ENCODE results near the gene PTGES3. TPM values are rescaled to one million over a fixed set of nuclear protein-coding genes. Genes with fewer than 3 reads are reported as not detected.
"Not testable (repeated sequence)": the region's sequence is repeated elsewhere in the genome, so short reads cannot be mapped to it uniquely, and the experiment has no call there.

The PTGES3 gene
- total RNA-seq, 1 experiment from 2014 or later = 184 TPM

- DNase-seq (ENCODE audit: low read depth) = no peak
Measured at GRCh38 chr12:56657416-56658379, 30.4 kb downstream of the PTGES3 start.

DNA sequence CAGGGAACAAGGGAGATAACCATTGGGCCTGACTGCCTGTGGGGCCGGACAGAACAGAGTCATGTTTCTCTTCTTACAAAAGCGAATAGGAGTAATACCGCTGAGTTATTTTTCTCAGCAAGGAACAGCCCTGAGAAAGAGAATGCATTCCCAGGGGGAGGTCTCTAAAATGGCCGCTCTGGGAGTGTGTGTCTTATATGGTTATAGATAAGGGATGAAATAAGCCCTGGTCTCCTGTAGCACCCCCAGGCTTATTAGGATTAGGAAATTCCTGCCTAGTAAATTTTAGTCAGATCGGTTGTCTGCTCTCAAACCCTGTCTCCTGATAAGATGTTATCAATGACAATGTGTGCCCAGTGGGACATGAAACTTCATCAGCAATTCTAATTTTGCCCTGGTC lies 34.3 kb downstream of the PTGES3 start:
- not testable (repeated sequence) for DNase-seq (ENCODE audit: low read depth)

GRCh38 chr12:56648023-56648422 lies 40.1 kb downstream of the PTGES3 start:
- not testable (repeated sequence) for DNase-seq (ENCODE audit: low read depth)

GRCh38 chr12:56645717-56646446 lies 42.2 kb downstream of the PTGES3 start, which contains the start of gene ATP5F1B:
Gene ATP5F1B, minus strand, starts transcription at chr12:56645984. Its CDS starts 21 bp downstream, at chr12:56645963.
- DNase-seq (ENCODE audit: low read depth) = peak; percentile 100

DNA sequence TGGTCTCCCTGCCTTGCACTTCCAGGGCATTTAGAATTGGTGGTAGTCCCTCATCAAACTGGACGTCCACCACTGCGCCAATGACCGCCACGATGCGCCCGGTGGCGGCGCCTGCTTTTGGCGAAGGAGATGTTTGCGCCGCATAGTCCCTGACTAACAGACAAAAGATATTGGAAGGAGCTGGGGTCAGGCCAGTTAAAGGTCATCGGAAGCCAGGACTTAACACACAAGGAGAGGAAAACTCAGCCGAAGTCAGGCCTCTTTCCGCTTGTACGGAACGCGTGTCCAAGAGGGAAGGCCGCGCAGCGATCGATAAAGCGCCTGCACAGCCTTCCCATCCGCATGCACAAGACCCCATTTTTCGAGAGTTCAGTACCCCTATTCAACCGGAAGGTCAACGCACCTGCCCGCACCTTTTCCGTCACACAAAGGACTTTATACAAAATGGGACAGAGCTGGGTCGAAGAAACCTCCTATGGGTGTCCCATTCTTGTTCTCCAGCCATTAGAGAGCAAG lies 42.8 kb downstream of the PTGES3 start:
- no peak for DNase-seq (ENCODE audit: low read depth)

GRCh38 chr12:56644654-56645053 lies 43.4 kb downstream of the PTGES3 start:
- DNase-seq (ENCODE audit: low read depth) = no peak

DNA sequence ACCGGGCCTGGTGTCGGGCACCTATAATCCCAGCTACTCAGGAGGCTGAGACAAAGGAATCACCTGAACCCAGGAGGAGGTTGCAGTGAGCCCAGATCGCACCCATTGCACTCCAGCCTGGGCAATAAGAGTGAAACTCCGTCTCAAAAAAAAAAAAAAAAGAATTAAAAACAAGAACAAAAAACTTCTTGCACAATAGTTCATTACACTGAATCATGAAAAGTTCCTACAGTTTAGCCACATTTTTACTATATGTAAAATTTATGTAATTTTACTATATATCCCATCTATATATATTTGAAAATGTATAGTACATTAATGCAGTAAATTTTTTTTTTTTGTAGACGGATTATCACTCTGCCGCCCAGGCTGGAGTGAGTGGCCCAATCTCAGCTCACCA lies 46.9 kb downstream of the PTGES3 start:
- no peak for DNase-seq (ENCODE audit: low read depth)

DNA sequence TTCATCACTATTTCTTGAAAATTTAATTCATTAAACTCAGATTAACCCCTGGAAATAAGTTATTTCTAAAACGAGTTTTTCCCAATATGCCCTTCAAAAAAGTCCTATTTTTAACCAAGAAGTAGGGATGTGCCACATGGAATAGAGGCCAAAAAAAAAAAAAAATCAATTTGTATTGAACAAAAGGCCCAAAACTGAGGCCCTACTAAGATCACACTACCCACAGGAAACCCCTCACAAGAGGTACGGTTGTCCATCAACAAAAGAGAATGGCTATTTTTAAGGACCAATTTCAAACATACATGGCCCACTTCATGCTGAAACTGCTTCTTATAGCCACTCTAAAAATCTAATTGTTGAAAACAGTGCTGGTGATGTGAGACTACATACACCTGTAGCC lies 50.5 kb downstream of the PTGES3 start:
- no peak for DNase-seq (ENCODE audit: low read depth)

- peak; percentile 99 for DNase-seq (ENCODE audit: low read depth)
Measured at GRCh38 chr12:56636675-56637540, 51.2 kb downstream of the PTGES3 start.

DNA sequence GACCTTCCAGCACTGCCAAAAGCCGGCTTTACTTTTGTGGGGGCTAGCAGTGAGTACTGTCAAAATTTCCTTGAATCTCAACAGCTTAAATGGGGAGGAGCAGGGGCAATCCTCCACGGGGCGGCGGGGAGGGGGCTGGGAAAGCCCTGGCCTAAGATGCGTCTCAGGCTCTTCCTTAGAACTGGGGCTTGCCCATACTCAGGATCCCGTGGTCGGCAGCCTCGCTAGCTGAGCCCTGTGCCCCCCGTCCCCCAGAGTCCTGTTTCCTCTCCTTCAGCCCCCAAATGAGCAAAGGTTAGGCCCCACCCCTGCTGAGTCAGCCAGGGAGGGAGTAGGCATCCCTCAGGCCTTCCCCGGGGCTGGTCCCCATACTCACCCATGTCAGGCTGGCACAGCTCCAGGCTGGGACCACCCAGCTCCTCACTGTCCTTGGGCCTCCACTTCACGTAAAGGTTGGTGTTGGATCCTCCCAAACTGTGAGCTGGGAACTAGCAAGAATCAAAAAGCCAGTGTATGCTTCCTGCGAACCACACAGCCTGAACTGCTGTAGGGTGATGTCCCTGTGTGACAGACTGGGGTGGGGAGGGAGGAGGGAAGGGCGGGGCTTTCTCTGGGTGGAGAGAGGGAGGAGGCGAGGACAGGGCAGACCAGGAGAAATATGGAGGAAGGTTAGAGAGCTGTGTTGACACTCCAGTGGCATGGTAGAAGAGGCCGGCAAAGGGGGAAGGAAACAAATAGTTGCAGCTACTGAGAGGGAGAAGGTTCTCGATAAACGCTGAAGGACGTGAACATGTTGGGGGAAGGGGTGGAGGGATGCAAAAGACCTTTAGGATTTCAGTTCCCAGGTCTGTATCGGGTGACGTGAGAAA lies 52.0 kb downstream of the PTGES3 start:
- peak; percentile 85 for DNase-seq (ENCODE audit: low read depth)

GRCh38 chr12:56634837-56635791 lies 53.0 kb downstream of the PTGES3 start:
- DNase-seq (ENCODE audit: low read depth) = peak; percentile 86

DNA sequence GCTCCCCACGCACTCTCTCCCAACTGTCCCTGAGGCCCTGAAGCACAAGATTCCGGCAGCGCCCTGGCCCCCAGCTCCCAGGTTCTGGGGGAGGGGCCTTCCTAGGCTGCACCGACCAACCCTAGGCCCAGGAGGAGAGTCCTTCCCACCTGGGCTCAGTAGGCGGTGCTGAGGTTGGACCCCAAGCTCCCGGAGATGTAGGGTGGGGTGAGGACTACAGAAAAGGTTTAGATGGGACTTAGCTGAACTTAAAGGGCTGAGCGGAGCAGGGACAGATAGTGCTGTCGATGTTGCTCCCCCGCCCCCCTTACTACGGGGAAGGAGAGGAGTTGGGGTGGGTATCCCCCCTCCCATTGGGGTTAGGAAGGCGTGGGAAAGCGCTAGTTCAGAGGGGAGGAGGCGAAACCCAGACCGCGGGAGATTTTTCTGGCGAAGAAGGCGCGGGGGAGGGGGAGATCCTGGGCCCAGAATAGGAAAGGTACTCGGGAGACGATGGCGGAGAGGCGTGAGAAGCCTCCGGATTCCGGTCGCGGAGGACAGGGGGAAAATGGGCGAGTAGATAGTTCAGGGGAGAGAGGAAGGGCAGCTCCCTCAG lies 53.7 kb downstream of the PTGES3 start:
- DNase-seq (ENCODE audit: low read depth) = no peak

DNA sequence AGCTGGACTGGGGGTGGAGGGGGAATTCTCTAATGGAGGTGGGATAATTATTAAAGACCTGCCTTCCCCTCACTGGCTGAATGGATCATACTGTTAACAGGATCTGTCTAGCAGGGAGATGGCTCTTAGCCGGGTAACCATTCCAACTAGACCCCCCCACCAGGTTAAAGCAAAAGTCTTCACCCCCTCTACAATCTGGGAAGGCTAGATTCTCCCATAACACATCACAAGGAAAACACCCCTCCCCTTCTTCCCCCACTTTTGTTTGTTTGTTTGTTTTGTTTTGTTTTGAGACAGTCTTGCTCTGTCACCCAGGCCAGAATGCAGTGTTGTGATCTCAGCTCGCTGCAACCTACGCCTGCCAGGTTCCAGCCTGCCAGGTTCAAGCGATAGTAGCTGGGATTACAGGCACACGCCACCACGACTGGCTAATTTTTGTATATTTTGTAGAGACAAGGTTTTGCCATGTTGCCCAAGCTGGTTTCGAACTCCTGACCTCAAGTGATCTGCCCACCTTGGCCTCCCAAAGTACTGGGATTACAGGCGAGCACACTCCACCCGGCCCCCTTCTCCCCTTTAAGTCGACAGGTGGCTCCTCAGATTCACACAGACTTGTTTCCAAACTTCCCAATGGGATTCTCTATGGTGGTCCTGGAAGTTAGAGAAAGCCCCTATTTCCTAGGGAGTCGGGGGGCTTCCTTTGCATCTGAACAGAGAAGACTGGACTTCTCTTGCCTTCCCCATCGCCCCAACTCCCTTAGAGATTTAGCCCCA lies 54.4 kb downstream of the PTGES3 start:
- no peak for DNase-seq (ENCODE audit: low read depth)

DNA sequence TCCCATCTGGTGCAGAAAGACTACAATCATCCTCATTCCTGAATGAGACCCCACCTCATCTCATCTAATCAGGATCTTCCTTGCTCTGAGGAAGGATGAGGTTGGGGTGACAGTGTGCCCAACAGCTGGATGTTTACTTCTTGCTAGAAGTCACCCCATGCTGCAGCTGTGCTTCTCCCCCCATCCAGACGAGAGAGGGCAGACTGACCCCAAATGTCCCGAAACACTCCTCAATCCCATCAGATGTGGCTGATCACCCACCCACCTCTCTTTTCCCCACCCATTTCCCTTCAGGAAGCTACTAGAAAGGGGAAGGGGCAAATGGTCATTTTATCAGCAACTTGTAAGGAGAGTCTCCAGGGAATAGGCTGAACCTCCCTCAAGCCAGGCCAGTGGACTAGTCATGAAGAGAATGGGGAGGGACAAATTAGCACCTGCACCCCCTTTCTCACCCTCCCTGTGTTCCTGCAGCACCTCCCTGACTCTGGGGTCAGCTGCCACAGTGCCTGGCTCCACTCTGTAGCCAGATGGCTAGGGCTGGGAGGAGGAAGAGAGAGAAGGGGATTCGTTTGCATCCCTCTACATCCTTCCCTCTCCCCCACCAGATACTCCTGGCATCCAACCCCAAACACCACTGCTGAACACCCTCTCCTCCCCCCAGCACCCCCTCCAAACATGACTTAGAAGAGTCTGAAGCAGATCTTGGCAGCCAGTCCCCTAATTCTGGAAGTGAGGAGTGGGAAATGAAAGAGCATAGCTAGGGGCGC lies 55.2 kb downstream of the PTGES3 start:
- DNase-seq (ENCODE audit: low read depth) = no peak

DNA sequence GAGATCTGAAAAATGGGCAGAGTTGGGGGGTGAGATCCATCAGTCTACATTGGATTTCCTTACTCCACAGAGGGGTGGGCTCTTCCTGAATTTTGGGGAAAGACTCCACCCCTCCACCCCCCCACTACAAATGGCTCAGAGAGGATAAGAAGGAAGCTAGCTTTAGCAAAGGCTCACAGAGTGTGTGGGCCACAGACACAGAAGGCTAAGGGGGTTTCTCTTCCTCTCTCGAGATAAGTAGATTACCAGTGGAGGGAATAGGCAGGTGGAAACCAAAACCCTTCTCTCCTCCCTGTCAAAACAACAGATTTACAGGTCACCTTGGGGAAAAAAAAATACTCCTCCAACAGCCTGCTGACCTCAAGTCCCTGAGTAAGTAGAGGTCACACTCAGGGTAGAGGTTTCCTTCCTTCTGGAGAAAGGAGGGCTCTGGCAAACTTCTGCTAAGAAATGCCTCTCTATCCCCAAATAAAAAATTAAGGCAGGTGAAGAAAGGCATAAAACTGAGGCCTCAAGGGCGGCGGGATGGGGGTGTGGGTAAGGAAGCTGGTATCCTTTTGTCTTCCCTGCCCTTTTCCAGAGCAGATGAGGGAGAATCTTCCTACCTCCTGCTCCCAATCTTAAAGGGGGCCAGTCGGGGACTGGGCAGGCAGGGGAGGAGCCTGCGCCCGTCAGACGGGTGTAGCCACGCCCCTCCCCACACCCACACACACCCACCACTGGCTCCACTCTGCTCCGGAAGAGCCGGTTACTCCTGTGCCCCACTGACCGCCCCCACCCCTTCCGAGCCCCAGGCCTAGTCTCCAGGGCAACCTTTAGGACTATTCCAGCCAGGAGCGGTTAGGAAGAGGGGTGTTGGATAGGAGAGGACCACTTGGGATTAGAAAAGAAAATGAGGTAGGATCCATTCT lies 56.0 kb downstream of the PTGES3 start:
- peak; percentile 47 for DNase-seq (ENCODE audit: low read depth)

GRCh38 chr12:56630180-56630632 lies 57.9 kb downstream of the PTGES3 start, which contains the start of gene BAZ2A:
Gene BAZ2A, minus strand, starts transcription at chr12:56630326. Its CDS starts 12,796 bp downstream, at chr12:56617530.
- DNase-seq (ENCODE audit: low read depth) = peak; percentile 71
